H9 (cell line): ENCODE results near the gene NACC2. TPM values are rescaled to one million over a fixed set of nuclear protein-coding genes. Genes with fewer than 3 reads are reported as not detected.

Experiments
- DNase-seq: peaks from one replicate; pipeline ENCODE4 v3.0.0-alpha.2; 2017
- H2AFZ ChIP-seq: one replicate; pipeline ENCODE4 v1.6.1; 2013; ENCODE audit warnings: mild to moderate bottlenecking, low read length, control low read depth, moderate library complexity
- H2AK5ac ChIP-seq: 2 replicates; pipeline ENCODE4 v1.6.1; 2013; ENCODE audit warnings: low read length, control low read depth, mixed read lengths; ENCODE audit not compliant: insufficient read length
- H2BK120ac ChIP-seq: one replicate; pipeline ENCODE4 v1.6.1; 2013; ENCODE audit warnings: low read depth, mild to moderate bottlenecking, low read length, control low read depth, inconsistent platforms; ENCODE audit not compliant: poor library complexity, severe bottlenecking
- H2BK12ac ChIP-seq: 2 replicates; pipeline ENCODE4 v1.6.1; 2013; ENCODE audit warnings: low read length, control low read depth, mixed read lengths, low read depth; ENCODE audit not compliant: insufficient read length
- H2BK15ac ChIP-seq: 2 replicates; pipeline ENCODE4 v1.6.1; 2013; ENCODE audit warnings: low read depth, low read length, control low read depth
- H2BK20ac ChIP-seq: one replicate; pipeline ENCODE4 v1.6.1; 2013; ENCODE audit warnings: low read depth, mild to moderate bottlenecking, low read length, control low read depth, inconsistent platforms; ENCODE audit not compliant: poor library complexity, severe bottlenecking
- H2BK5ac ChIP-seq: 2 replicates; pipeline ENCODE4 v1.6.1; 2013; ENCODE audit warnings: low read length, control low read depth, mixed read lengths; ENCODE audit not compliant: insufficient read length
- H3K14ac ChIP-seq: 2 replicates; pipeline ENCODE4 v1.6.1; 2013; ENCODE audit warnings: low read length, control low read depth; ENCODE audit not compliant: insufficient read depth
- H3K18ac ChIP-seq: 2 replicates; pipeline ENCODE4 v1.6.1; 2013; ENCODE audit warnings: low read depth, mild to moderate bottlenecking, mixed read lengths, low read length, control low read depth; ENCODE audit not compliant: insufficient read length
- H3K23ac ChIP-seq: 2 replicates; pipeline ENCODE4 v1.6.1; 2013; ENCODE audit warnings: low read length, control low read depth, mixed read lengths, low read depth; ENCODE audit not compliant: insufficient read length
- H3K23me2 ChIP-seq: 2 replicates; pipeline ENCODE4 v1.6.1; 2013; ENCODE audit warnings: low read depth, mild to moderate bottlenecking, mixed read lengths, low read length, control low read depth; ENCODE audit not compliant: insufficient read length, poor library complexity, severe bottlenecking
- H3K27ac ChIP-seq: 2 replicates; pipeline ENCODE4 v1.5.1; 2013; ENCODE audit warnings: low read length, control low read depth, mixed read lengths, low read depth; ENCODE audit not compliant: insufficient read length
- H3K27me3 ChIP-seq: 2 replicates; pipeline ENCODE4 v1.6.1; 2013; ENCODE audit warnings: low read length, control low read depth, inconsistent platforms; ENCODE audit not compliant: insufficient read depth
- H3K4ac ChIP-seq: 2 replicates; pipeline ENCODE4 v1.6.1; 2013; ENCODE audit warnings: low read depth, mild to moderate bottlenecking, control low read depth, inconsistent platforms, low read length, moderate library complexity
- H3K4me1 ChIP-seq: 2 replicates; pipeline ENCODE4 v1.6.1; 2013; ENCODE audit warnings: low read length, control low read depth, inconsistent platforms; ENCODE audit not compliant: insufficient read depth
- H3K4me2 ChIP-seq: 2 replicates; pipeline ENCODE4 v1.6.1; 2013; ENCODE audit warnings: low read length, control low read depth, mixed read lengths; ENCODE audit not compliant: insufficient read length, insufficient read depth
- H3K56ac ChIP-seq: 2 replicates; pipeline ENCODE4 v1.6.1; 2013; ENCODE audit warnings: low read depth, mild to moderate bottlenecking, mixed read lengths, low read length, control low read depth; ENCODE audit not compliant: insufficient read length
- H3K79me1 ChIP-seq: 2 replicates; pipeline ENCODE4 v1.6.1; 2013; ENCODE audit warnings: low read depth, mild to moderate bottlenecking, moderate library complexity, low read length, control low read depth, inconsistent platforms; ENCODE audit not compliant: insufficient read depth, poor library complexity, severe bottlenecking
- H3K79me2 ChIP-seq: 2 replicates; pipeline ENCODE4 v1.6.1; 2013; ENCODE audit warnings: low read length, control low read depth, inconsistent platforms; ENCODE audit not compliant: insufficient read depth
- H3K9ac ChIP-seq: 2 replicates; pipeline ENCODE4 v1.6.1; 2013; ENCODE audit warnings: low read length, control low read depth, mixed read lengths; ENCODE audit not compliant: insufficient read length; ENCODE audit errors: extremely low read depth
- H3K9me3 ChIP-seq: one replicate; pipeline ENCODE4 v1.6.1; 2013; ENCODE audit warnings: low read depth, low read length, inconsistent platforms; ENCODE audit not compliant: control insufficient read depth
- H3T11ph ChIP-seq: one replicate; pipeline ENCODE4 v1.6.1; 2013; ENCODE audit warnings: mild to moderate bottlenecking, low read length, control low read depth, inconsistent platforms
- H4K20me1 ChIP-seq: one replicate; pipeline ENCODE4 v1.6.1; 2013; ENCODE audit not compliant: control insufficient read depth, insufficient read length, insufficient read depth
- H4K5ac ChIP-seq: 2 replicates; pipeline ENCODE4 v1.6.1; 2013; ENCODE audit warnings: low read depth, mild to moderate bottlenecking, mixed read lengths, low read length, control low read depth; ENCODE audit not compliant: insufficient read length
- H4K8ac ChIP-seq: replicated peaks from 2 replicates; pipeline ENCODE4 v1.6.1; 2013; ENCODE audit warnings: low read length, control low read depth, mixed read lengths, low read depth; ENCODE audit not compliant: insufficient read length
- H4K91ac ChIP-seq: 2 replicates; pipeline ENCODE4 v1.6.1; 2013; ENCODE audit warnings: low read depth, mild to moderate bottlenecking, moderate library complexity, mixed read lengths, low read length, control low read depth; ENCODE audit not compliant: insufficient read length
- H3K27ac Mint-ChIP-seq, 3 experiments: 2 replicates in 2 of 3; 3 replicates in 1 of 3; pipeline ENCODE4 v1.8.0; 2020 to 2021; ENCODE audit warnings: mixed read lengths in 3 of 3, mild to moderate bottlenecking in 1 of 3, moderate library complexity in 1 of 3
- H3K27me3 Mint-ChIP-seq: 2 replicates; pipeline ENCODE4 v1.8.0; 2021; ENCODE audit warnings: low read depth, mild to moderate bottlenecking, moderate library complexity, mixed read lengths
- H3K36me3 Mint-ChIP-seq, 3 experiments: 2 replicates in 2 of 3; 3 replicates in 1 of 3; pipeline ENCODE4 v1.8.0; 2020 to 2021; ENCODE audit warnings: low read depth in 3 of 3, mixed read lengths in 3 of 3; ENCODE audit not compliant: insufficient read depth in 1 of 3
- H3K4me1 Mint-ChIP-seq, 2 experiments: 2 replicates each; pipeline ENCODE4 v1.8.0; 2020; ENCODE audit warnings: mixed read lengths in 2 of 2
- H3K4me3 Mint-ChIP-seq, 2 experiments: 2 replicates in 1 of 2; 3 replicates in 1 of 2; pipeline ENCODE4 v1.8.0; 2020 to 2021; ENCODE audit warnings: mild to moderate bottlenecking in 2 of 2, mixed read lengths in 2 of 2, moderate library complexity in 1 of 2
- H3K9me3 Mint-ChIP-seq, 2 experiments: 2 replicates in 1 of 2; 3 replicates in 1 of 2; pipeline ENCODE4 v1.8.0; 2020; ENCODE audit warnings: mild to moderate bottlenecking in 2 of 2, mixed read lengths in 2 of 2, moderate library complexity in 1 of 2
- WGBS: extraction: QIAGEN DNeasy Blood & Tissue Kit; methylation state at CpG from one replicate; pipeline ENCODE4 v1.1.7; 2013; ENCODE audit warnings: missing lambda C conversion rate, low lambda C conversion rate, mixed read lengths; ENCODE audit not compliant: insufficient read length; ENCODE audit errors: extremely low coverage; 5-methylcytosine and 5-hydroxymethylcytosine counted together
- total RNA-seq: library from RNA; stranded (reverse); gene quantifications from 2 replicates; pipeline ENCODE4 v1.2.1, GENCODE V29; 2021
- TF ChIP-seq, protein P1 (sequence below): fragments of 200-600 bp; sonication (generic); conservative IDR thresholded peaks from 3 replicates; pipeline ENCODE4 v1.8.0; 2021; ENCODE audit warnings: antibody characterized with exemption, mild to moderate bottlenecking

Gene NACC2
- total RNA-seq, 1 experiment from 2014 or later = 11.5 TPM

GRCh38 chr9:136096505-136097001 is 1.5 kb upstream of the NACC2 start:
- no peak overlapping the region for H3K23ac ChIP-seq
- H2AK5ac ChIP-seq = no peak overlapping the region
- no peak overlapping the region for H2BK120ac ChIP-seq
- no peak overlapping the region for H3T11ph ChIP-seq
- Mint-ChIP-seq H3K9me3 (no peaks in the 10 kb centered on the region), H3K36me3 (no peaks in the 10 kb centered on the region), H3K4me1 (peaks cover 24 to 37% of the 10 kb centered on the region in 2 experiments), H3K27ac (no peak overlapping the region), H3K4me3 (peak overlapping the region; percentile 29 to 72; a peak in 4 of 5 replicates), H3K27me3 (peaks cover 42% of the 10 kb centered on the region)
- H3K9me3 ChIP-seq = no peaks in the 10 kb centered on the region
- no peak overlapping the region for H2AFZ ChIP-seq
- H4K20me1 ChIP-seq = peaks cover 6% of the 10 kb centered on the region
- no peak overlapping the region for H3K9ac ChIP-seq
- no peak overlapping the region for H2BK5ac ChIP-seq
- no peak overlapping the region for H3K4me2 ChIP-seq
- H4K5ac ChIP-seq = no peak overlapping the region
- no peak overlapping the region for H4K91ac ChIP-seq
- H3K79me2 ChIP-seq = no peaks in the 10 kb centered on the region
- H2BK20ac ChIP-seq = no peak overlapping the region
- no peak overlapping the region for H3K4ac ChIP-seq
- H4K8ac ChIP-seq = no peak overlapping the region
- TF ChIP-seq, protein P1, sequence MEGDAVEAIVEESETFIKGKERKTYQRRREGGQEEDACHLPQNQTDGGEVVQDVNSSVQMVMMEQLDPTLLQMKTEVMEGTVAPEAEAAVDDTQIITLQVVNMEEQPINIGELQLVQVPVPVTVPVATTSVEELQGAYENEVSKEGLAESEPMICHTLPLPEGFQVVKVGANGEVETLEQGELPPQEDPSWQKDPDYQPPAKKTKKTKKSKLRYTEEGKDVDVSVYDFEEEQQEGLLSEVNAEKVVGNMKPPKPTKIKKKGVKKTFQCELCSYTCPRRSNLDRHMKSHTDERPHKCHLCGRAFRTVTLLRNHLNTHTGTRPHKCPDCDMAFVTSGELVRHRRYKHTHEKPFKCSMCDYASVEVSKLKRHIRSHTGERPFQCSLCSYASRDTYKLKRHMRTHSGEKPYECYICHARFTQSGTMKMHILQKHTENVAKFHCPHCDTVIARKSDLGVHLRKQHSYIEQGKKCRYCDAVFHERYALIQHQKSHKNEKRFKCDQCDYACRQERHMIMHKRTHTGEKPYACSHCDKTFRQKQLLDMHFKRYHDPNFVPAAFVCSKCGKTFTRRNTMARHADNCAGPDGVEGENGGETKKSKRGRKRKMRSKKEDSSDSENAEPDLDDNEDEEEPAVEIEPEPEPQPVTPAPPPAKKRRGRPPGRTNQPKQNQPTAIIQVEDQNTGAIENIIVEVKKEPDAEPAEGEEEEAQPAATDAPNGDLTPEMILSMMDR = no peak
- H3K56ac ChIP-seq = no peak overlapping the region
- H3K23me2 ChIP-seq = peaks cover 4% of the 10 kb centered on the region
- peaks cover 2% of the 10 kb centered on the region; the same call in 1 of the 2 replicates for H3K4me1 ChIP-seq
- no peak overlapping the region for H3K14ac ChIP-seq
- no CpG with 5 or more reads among the region's 5 CpGs for WGBS
- DNase-seq = no peak
- H3K27me3 ChIP-seq = peaks cover 3% of the 10 kb centered on the region; the same call in 1 of the 2 replicates
- H2BK15ac ChIP-seq = no peak overlapping the region
- H3K79me1 ChIP-seq = no peaks in the 10 kb centered on the region
- no peak overlapping the region for H2BK12ac ChIP-seq
- no peak overlapping the region for H3K27ac ChIP-seq
- no peak overlapping the region for H3K18ac ChIP-seq
